ENCODE measurements around the gene CD48. TPM values are rescaled to one million over a fixed set of nuclear protein-coding genes. Genes with fewer than 3 reads are reported as not detected.

The CD48 gene
- polyA plus RNA-seq, 3 donors = 356 to 688 (median 363) TPM

- Histone ChIP-seq H3K4me1 (ENCODE audit: control insufficient read depth in 1 of 2, insufficient read depth in 2 of 2, low read length in 2 of 2) (peaks cover 21 to 28% of the 10 kb centered on the region in 2 donors), H4K20me1 (ENCODE audit: insufficient read depth, low read length) (no peaks in the 10 kb centered on the region), H3K27ac (ENCODE audit: low read depth in 1 of 2, low read length in 2 of 2) (no peak overlapping the region), H3K36me3 (replicated peaks in 1 of 2; ENCODE audit: control insufficient read depth in 1 of 2, insufficient read depth in 2 of 2, low read length in 2 of 2) (no peaks in the 10 kb centered on the region), H3K4me3 (replicated peaks in 1 of 3; ENCODE audit: low read depth in 2 of 3, low read length in 3 of 3) (no peak overlapping the region), H2AFZ (ENCODE audit: insufficient read depth, low read depth, low read length, poor library complexity, severe bottlenecking) (no peak overlapping the region), H3K9me3 (replicated peaks in 1 of 2; ENCODE audit: control insufficient read depth in 1 of 2, insufficient read depth in 1 of 2, low read length in 2 of 2) (no peaks in the 10 kb centered on the region), H3K27me3 (ENCODE audit: control insufficient read depth in 2 of 2, insufficient read depth in 2 of 2, low read length in 2 of 2) (no peaks in the 10 kb centered on the region), H3K9ac (ENCODE audit: insufficient read depth, low read length, poor library complexity, severe bottlenecking) (no peak overlapping the region), H3K4me2 (replicated peaks; ENCODE audit: extremely low read depth, low read length, poor library complexity, severe bottlenecking) (no peak overlapping the region), H3K79me2 (ENCODE audit: insufficient read depth, low read length) (no peaks in the 10 kb centered on the region)
- 98% methylated on average over 3 of the region's 3 CpGs for WGBS (ENCODE audit: insufficient coverage)
- Mint-ChIP-seq H3K27ac (peak overlapping the region in 1 of 7 donors; percentile 71), H3K4me1 (peaks cover 37% of the 10 kb centered on the region), H3K27me3 (ENCODE audit: low read depth in 3 of 3) (peaks cover 0 to 2% (median 0%) of the 10 kb centered on the region in 3 donors), H3K9me3 (peaks cover 0 to 2% (median 0%) of the 10 kb centered on the region in 7 donors), H3K4me3 (no peak overlapping the region), H3K36me3 (peaks cover 4 to 10% of the 10 kb centered on the region in 2 donors)
- no peak for DNase-seq
- no peak for TF ChIP-seq CTCF (IDR thresholded peaks at IDR 0.05)
- intact Hi-C loops (cut with micrococcal nuclease) = no loop called here
Measured at GRCh38 chr1:160638540-160638857, 73.1 kb downstream of the CD48 start.

GRCh38 chr1:160637821-160638539 lies 73.6 kb downstream of the CD48 start:
- no peak overlapping the region for H3K4me2 ChIP-seq (replicated peaks; ENCODE audit: extremely low read depth, low read length, poor library complexity, severe bottlenecking)
- H3K27ac ChIP-seq (ENCODE audit: low read depth in 1 of 2, low read length in 2 of 2) = no peak overlapping the region
- no peak overlapping the region for H3K4me3 ChIP-seq (replicated peaks in 1 of 3; ENCODE audit: low read depth in 2 of 3, low read length in 3 of 3)
- H3K4me1 ChIP-seq (ENCODE audit: control insufficient read depth in 1 of 2, insufficient read depth in 2 of 2, low read length in 2 of 2) = peaks cover 21 to 28% of the 10 kb centered on the region in 2 donors
- no peak overlapping the region for H2AFZ ChIP-seq (ENCODE audit: insufficient read depth, low read depth, low read length, poor library complexity, severe bottlenecking)
- intact Hi-C loops (cut with micrococcal nuclease) = no loop called here
- H4K20me1 ChIP-seq (ENCODE audit: insufficient read depth, low read length) = no peaks in the 10 kb centered on the region
- H3K27ac Mint-ChIP-seq = peak overlapping the region in 2 of 7 donors; percentile 24 to 71
- no peaks in the 10 kb centered on the region for H3K36me3 ChIP-seq (replicated peaks in 1 of 2; ENCODE audit: control insufficient read depth in 1 of 2, insufficient read depth in 2 of 2, low read length in 2 of 2)
- no peak overlapping the region for H3K9ac ChIP-seq (ENCODE audit: insufficient read depth, low read length, poor library complexity, severe bottlenecking)
- H3K4me3 Mint-ChIP-seq = no peak overlapping the region
- H3K27me3 Mint-ChIP-seq (ENCODE audit: low read depth in 3 of 3) = peaks cover under 1 to 2% (median 1%) of the 10 kb centered on the region in 3 donors
- no peaks in the 10 kb centered on the region for H3K79me2 ChIP-seq (ENCODE audit: insufficient read depth, low read length)
- peaks cover 39% of the 10 kb centered on the region for H3K4me1 Mint-ChIP-seq
- DNase-seq = no peak
- no CpG with 5 or more reads among the region's 5 CpGs for WGBS (ENCODE audit: insufficient coverage)
- no peaks in the 10 kb centered on the region for H3K9me3 ChIP-seq (replicated peaks in 1 of 2; ENCODE audit: control insufficient read depth in 1 of 2, insufficient read depth in 1 of 2, low read length in 2 of 2)
- no peak for TF ChIP-seq CTCF (IDR thresholded peaks at IDR 0.05)
- peaks cover 0 to 2% (median 0%) of the 10 kb centered on the region in 7 donors for H3K9me3 Mint-ChIP-seq
- peaks cover 4 to 10% of the 10 kb centered on the region in 2 donors for H3K36me3 Mint-ChIP-seq
- no peaks in the 10 kb centered on the region for H3K27me3 ChIP-seq (ENCODE audit: control insufficient read depth in 2 of 2, insufficient read depth in 2 of 2, low read length in 2 of 2)

Data from CD14-positive monocyte (primary cell).